ENCODE results near the gene EBI3. TPM values are rescaled to one million over a fixed set of nuclear protein-coding genes. Genes with fewer than 3 reads are reported as not detected.

Gene EBI3
- total and polyA plus RNA-seq, 2 of the 13 experiments (the other 11 are each of a cell fraction or from before 2014, with no cell fraction given): 3.4 TPM; not detected in 1

DNA sequence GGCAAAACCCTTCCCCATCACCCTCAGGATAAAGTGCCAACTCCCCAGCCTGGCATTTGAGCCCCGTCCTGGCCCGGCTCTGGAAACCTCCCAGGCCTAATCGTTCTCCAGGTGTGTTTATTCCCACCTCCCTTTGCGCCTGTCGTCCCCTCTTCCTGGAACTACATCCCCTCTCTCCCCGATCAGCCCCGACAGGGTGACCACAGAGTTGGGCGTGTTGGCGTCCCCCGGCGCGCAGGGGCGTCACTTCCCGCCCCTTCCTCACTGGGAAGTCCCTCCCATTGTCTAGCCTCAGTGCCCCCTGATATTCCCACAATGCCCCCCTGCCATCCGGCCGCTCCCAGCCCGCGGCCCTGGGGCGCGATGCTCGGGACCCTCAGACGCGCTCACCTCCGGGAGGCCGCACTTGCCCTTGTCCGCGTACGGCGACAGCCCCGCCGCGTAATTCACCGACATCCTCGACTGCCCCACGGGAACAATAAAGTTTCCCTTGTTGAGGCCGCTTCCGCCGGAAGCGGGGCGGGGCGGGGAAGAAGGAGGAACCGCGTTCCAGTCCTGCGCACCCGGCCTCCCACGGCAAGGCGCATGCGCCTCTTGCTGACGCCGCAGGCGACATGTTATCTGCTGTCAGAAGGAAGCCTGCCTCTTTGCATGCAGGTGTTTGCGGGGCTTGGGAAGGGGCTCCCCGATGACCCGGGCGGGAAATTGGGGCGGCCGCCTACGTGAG is 47.1 kb upstream of the EBI3 start, which contains the start of the genes ANKRD24 and SIRT6 (continued):
- TF ChIP-seq ZNF382 (CRISPR knock-in tag; IDR thresholded peaks at IDR 0.05; ENCODE audit: borderline replicate concordance) (no peak), ZNF225 (CRISPR knock-in tag; IDR thresholded peaks at IDR 0.05) (no peak), ZNF337 (CRISPR knock-in tag; IDR thresholded peaks at IDR 0.05; ENCODE audit: borderline replicate concordance, low read depth) (no peak), ZFP62 (CRISPR knock-in tag; IDR thresholded peaks at IDR 0.05) (no peak), FOXK1 (CRISPR knock-in tag; IDR thresholded peaks at IDR 0.05; ENCODE audit: borderline replicate concordance, low read depth) (peak; percentile 93), ZNF644 (CRISPR knock-in tag; IDR thresholded peaks at IDR 0.05; ENCODE audit: low read depth) (no peak), ZNF569 (CRISPR knock-in tag; IDR thresholded peaks at IDR 0.05; ENCODE audit: borderline replicate concordance) (no peak), KDM1A (CRISPR knock-in tag; IDR thresholded peaks at IDR 0.05) (0 out of 2 replicates have a peak, but pooled peaks have one; percentile 32), JUND (CRISPR knock-in tag; IDR thresholded peaks at IDR 0.05) (no peak; the same call in 1 of the 2 replicates), GZF1 (CRISPR knock-in tag; IDR thresholded peaks at IDR 0.05) (no peak), ZFYVE20 (CRISPR knock-in tag; IDR thresholded peaks at IDR 0.05; ENCODE audit: borderline replicate concordance, low read depth) (no peak), AHR (CRISPR knock-in tag; IDR thresholded peaks at IDR 0.05) (peak; percentile 93; the same call in 1 of the 2 replicates), POLR2AphosphoS5 (IDR thresholded peaks at IDR 0.05; ENCODE audit: low read depth, low read length) (peak; percentile 86), ZNF619 (CRISPR knock-in tag; IDR thresholded peaks at IDR 0.05) (0 out of 2 replicates have a peak, but pooled peaks have one; percentile 50), ZNF253 (CRISPR knock-in tag; IDR thresholded peaks at IDR 0.05; ENCODE audit: borderline replicate concordance) (no peak), POLR2A (IDR thresholded peaks at IDR 0.05; ENCODE audit: insufficient read depth in 1 of 2, low read depth in 2 of 2, low read length in 2 of 2) (peak in 1 of 2 experiments; percentile 88; a peak in 2 of 4 replicates), CREB1 (IDR thresholded peaks at IDR 0.05) (peak; percentile 64), CREB1 (CRISPR knock-in tag; IDR thresholded peaks at IDR 0.05) (peak; percentile 91)
- TF ChIP-seq, protein P1, sequence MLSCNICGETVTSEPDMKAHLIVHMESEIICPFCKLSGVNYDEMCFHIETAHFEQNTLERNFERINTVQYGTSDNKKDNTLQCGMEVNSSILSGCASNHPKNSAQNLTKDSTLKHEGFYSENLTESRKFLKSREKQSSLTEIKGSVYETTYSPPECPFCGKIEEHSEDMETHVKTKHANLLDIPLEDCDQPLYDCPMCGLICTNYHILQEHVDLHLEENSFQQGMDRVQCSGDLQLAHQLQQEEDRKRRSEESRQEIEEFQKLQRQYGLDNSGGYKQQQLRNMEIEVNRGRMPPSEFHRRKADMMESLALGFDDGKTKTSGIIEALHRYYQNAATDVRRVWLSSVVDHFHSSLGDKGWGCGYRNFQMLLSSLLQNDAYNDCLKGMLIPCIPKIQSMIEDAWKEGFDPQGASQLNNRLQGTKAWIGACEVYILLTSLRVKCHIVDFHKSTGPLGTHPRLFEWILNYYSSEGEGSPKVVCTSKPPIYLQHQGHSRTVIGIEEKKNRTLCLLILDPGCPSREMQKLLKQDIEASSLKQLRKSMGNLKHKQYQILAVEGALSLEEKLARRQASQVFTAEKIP (CRISPR knock-in tag; IDR thresholded peaks at IDR 0.05; ENCODE audit: borderline replicate concordance): no peak
- TF ChIP-seq, protein P2, sequence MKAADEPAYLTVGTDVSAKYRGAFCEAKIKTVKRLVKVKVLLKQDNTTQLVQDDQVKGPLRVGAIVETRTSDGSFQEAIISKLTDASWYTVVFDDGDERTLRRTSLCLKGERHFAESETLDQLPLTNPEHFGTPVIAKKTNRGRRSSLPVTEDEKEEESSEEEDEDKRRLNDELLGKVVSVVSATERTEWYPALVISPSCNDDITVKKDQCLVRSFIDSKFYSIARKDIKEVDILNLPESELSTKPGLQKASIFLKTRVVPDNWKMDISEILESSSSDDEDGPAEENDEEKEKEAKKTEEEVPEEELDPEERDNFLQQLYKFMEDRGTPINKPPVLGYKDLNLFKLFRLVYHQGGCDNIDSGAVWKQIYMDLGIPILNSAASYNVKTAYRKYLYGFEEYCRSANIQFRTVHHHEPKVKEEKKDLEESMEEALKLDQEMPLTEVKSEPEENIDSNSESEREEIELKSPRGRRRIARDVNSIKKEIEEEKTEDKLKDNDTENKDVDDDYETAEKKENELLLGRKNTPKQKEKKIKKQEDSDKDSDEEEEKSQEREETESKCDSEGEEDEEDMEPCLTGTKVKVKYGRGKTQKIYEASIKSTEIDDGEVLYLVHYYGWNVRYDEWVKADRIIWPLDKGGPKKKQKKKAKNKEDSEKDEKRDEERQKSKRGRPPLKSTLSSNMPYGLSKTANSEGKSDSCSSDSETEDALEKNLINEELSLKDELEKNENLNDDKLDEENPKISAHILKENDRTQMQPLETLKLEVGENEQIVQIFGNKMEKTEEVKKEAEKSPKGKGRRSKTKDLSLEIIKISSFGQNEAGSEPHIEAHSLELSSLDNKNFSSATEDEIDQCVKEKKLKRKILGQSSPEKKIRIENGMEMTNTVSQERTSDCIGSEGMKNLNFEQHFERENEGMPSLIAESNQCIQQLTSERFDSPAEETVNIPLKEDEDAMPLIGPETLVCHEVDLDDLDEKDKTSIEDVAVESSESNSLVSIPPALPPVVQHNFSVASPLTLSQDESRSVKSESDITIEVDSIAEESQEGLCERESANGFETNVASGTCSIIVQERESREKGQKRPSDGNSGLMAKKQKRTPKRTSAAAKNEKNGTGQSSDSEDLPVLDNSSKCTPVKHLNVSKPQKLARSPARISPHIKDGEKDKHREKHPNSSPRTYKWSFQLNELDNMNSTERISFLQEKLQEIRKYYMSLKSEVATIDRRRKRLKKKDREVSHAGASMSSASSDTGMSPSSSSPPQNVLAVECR (CRISPR knock-in tag; IDR thresholded peaks at IDR 0.05; ENCODE audit: borderline replicate concordance): peak; percentile 93; the same call in 1 of the 2 replicates
- TF ChIP-seq, protein P3, sequence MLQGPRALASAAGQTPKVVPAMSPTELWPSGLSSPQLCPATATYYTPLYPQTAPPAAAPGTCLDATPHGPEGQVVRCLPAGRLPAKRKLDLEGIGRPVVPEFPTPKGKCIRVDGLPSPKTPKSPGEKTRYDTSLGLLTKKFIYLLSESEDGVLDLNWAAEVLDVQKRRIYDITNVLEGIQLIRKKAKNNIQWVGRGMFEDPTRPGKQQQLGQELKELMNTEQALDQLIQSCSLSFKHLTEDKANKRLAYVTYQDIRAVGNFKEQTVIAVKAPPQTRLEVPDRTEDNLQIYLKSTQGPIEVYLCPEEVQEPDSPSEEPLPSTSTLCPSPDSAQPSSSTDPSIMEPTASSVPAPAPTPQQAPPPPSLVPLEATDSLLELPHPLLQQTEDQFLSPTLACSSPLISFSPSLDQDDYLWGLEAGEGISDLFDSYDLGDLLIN (CRISPR knock-in tag; IDR thresholded peaks at IDR 0.05; ENCODE audit: borderline replicate concordance): no peak; the same call in 1 of the 2 replicates
